Frontal cortex (tissue), 4 donors: Measurements from ENCODE around the gene ZNF408. TPM values are rescaled to one million over a fixed set of nuclear protein-coding genes. Genes with fewer than 3 reads are reported as not detected.

ENCODE experiments used
- DNase-seq, 2 donors: peaks; one replicate each; pipeline ENCODE4 v3.0.0; 2012; ENCODE audit warnings: low spot score in 2 of 2
- FAIRE-seq: peaks from 2 replicates; lab custom pipeline; 2012; peaks lifted over from hg19 to GRCh38; lab: Jason Lieb, UNC
- total RNA-seq: library from RNA; depleted of rRNA; stranded (reverse); fragments of >200 nt; gene quantifications from one replicate; pipeline ENCODE4 v1.2.3, GENCODE V29; 2014
- donor health status: control.
- donor health status: control.
- donor health status: control.

Gene ZNF408
- total RNA-seq, 1 donor from 2014 or later = 4.5 TPM

- DNase-seq (peak in 1 of 2 donors; percentile 48), FAIRE-seq (no peak)
Measured at GRCh38 chr11:46675288-46675851, 25.5 kb upstream of the ZNF408 start.

- no peak for DNase-seq
- no peak for FAIRE-seq
Measured at GRCh38 chr11:46675949-46676348, 24.9 kb upstream of the ZNF408 start.

DNA sequence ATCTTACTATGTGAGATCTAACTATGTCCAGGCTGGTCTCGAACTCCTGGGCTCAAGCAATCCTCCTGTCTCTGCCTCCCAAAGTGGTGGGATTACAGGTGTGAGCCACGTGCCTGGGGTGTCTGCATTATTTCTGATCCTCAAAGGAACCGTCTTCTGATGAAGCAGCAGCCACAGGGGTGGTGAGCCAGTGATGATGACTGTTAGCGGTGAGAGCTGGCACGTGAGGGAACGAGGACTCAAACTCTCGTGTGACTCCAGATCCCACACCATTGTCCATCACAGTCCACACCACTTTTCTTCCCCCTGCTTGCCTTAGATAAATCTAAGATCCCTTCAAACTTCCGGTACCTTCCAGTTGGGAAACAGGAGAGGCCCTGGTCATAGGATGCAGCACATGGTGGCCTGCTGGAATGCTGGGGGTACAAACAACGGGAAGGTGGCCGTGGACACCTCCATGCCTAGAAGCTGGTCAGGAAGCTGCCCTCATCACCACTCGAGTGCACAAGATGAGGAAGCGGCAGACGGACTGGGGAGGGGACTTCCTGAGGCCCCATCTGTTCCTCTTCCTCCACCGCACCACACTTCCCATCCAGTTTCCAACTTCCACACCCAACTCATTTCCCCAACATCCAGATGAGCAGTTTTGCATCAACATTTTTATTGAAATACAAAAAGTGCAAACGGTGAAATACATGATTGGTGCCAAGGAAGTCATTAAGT is 24.2 kb upstream of the ZNF408 start:
- no peak for FAIRE-seq
- DNase-seq = no peak

DNA sequence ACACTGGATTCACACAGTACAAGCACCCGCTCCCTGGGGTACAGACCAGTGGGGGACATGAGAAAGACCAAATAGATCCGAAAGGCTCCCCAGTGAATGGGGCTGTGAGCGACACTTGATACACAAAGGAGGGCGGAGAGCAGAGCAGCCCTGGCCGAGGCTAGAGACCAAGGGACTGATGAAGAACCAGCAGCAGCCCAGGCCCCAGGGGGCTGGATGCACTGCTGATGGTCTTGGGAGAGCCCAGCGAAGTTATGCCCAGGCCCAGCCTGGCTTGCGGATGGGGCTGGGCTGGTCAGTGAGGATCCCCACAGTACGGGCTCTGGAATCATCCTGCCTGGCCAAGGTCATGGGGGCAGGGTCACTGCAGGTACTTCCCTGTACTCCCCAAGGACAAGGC is 23.7 kb upstream of the ZNF408 start:
- DNase-seq (no peak), FAIRE-seq (no peak)

DNA sequence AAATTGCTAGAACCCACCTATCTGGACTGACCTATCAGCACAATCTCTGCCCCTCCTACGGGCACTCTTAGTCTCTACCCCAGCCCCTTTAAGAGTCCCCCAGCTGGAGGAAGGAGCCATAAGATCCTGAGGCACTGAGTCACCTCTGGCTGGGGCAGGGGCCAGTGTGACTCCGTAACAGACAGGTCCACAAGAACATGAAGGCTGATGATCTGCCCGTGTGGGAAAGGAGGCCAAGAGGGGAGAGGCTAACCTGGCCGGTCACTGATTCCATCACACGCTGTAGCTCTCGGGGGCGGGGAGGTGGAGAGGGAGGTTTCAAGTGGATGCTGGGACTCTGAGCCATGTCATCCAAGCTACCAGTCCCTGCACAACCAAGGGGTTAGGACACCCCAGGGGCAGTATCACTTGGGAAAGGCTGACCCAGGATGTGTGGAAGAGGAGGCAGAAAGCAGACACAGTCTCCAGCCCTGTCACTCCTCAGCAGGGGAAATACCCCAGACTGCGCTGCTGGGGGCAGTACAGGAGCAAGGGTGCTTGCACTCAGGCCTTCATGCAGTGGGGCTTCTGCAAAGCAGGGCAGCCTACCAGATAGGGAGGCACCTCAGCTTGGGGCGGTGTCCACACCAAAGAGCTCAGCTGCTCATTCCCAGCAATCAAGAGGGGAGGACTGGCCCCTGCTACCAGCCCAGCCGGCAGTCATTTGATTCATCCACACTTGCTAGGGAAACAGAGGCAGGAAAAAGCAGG is 22.7 kb upstream of the ZNF408 start:
- DNase-seq (no peak), FAIRE-seq (no peak)

DNA sequence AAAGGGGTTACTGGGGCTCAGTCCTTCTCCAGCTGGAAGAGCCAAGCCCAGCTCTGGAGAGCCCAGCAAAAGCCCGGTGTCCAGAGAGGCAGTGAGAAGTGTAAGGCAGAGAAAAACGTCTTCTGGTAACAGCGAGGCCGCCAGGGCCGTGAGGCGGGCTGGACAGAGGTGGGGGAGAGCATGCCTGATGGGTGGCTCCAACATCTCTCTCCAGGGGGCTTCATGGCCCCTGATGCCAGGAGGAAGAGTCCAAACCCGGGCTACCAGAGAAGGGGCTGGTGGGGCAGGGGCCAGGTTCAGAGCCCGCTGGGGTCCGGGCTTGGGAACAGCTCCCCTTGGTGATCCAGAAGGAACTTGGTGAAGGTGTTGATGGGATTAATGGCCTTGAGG is 22.1 kb upstream of the ZNF408 start:
- FAIRE-seq (no peak), DNase-seq (no peak)

GRCh38 chr11:46679241-46680163 is 21.3 kb upstream of the ZNF408 start:
- no peak for DNase-seq
- FAIRE-seq = no peak

- no peak for FAIRE-seq
Measured at GRCh38 chr11:46680164-46680760, 20.6 kb upstream of the ZNF408 start.

DNA sequence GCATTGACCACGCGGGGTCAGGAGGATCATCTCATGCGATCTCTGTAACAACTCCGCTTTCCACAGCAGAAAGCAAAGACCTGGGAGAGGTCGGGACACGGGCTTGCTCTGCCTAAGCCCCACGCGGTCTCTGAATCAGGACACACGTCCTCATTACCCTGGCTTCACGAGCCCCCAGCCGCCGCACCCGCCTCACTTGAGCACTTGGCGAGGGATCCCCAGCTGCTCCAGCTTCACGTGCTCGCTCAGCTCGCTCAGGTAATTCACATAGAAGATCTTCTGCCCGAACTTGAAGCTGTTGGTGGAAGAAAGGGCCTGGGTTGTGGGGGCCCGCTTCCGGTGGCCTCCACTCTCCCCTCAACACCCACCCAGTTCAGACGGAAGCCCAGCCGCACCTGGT is 20.0 kb upstream of the ZNF408 start:
- DNase-seq (no peak), FAIRE-seq (no peak)

More at GRCh38 chr11:46680164-46680760, 20.6 kb upstream of the ZNF408 start:
- no peak for DNase-seq

GRCh38 chr11:46681814-46682213 is 19.0 kb upstream of the ZNF408 start:
- DNase-seq (no peak), FAIRE-seq (no peak)

- no peak for FAIRE-seq
- DNase-seq = no peak
Measured at GRCh38 chr11:46682773-46683752, 17.8 kb upstream of the ZNF408 start.

- no peak for FAIRE-seq
- DNase-seq = no peak
Measured at GRCh38 chr11:46684367-46684766, 16.5 kb upstream of the ZNF408 start.

- DNase-seq (no peak), FAIRE-seq (no peak)
Measured at GRCh38 chr11:46686886-46687795, 13.7 kb upstream of the ZNF408 start.

DNA sequence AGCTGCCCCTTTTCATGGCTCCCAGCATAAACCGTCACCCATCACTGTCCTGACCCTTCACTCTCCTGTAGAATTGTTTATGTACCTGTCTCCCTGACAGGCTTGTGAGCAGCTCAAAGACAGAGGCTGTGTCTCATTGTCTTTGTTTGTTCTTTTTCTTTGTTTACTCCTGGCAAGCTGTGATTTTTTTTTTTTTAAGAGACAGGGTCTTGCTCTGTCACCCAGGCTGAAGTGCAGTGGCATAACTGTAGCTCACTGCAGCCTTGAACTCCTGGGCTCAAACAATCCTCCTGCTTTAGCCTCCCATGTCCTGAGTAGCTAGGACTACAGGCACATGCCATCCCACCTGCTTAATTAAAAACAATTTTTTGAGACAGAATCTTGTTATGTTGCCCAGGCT is 10.1 kb upstream of the ZNF408 start:
- FAIRE-seq = no peak
- DNase-seq = no peak

DNA sequence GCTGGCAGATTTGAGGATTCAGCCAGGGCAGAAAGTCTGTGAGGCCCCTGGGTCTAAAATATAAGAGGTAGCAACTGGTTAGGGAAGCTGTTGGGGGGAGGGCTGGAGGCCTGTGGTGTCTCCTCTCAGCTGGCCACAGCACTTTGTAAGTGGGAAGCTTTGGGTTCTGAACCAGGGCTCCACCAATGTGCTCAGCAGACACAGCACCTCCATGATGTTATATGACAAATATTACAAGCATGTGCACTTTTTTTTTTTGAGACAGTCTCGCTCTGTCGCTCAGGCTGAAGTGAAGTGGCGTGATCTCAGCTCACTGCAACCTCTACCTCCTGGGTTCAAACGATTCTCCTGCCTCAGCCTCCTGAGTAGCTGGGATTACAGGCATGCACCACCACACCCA is 8.4 kb upstream of the ZNF408 start:
- DNase-seq (no peak), FAIRE-seq (no peak)

GRCh38 chr11:46693597-46694012 is 7.2 kb upstream of the ZNF408 start:
- DNase-seq (no peak), FAIRE-seq (no peak)

- DNase-seq (no peak), FAIRE-seq (no peak)
Measured at GRCh38 chr11:46694072-46694471, 6.8 kb upstream of the ZNF408 start.

- FAIRE-seq (no peak), DNase-seq (no peak)
Measured at GRCh38 chr11:46694607-46695006, 6.2 kb upstream of the ZNF408 start.
